HCT116 (cell line): Measurements from ENCODE around the gene FAM193B. TPM values are rescaled to one million over a fixed set of nuclear protein-coding genes. Genes with fewer than 3 reads are reported as not detected.

Source experiments
- ATAC-seq: fragments of 200-7000 bp; cut with Tn5 transposase; 2 replicates; pipeline ENCODE4 v1.9.1; 2020; ENCODE audit warnings: mild to moderate bottlenecking, moderate library complexity
- BruUV-seq: library from RNA; stranded (reverse); fragments of 400-500 nt; replicated peaks from 2 replicates; lab custom pipeline; 2021; lab: Mats Ljungman, UMichigan
- CTCF ChIA-PET: fragments of 300-600 bp; sonication (Branson Sonifier 250); formaldehyde crosslinking; loops from one replicate; lab custom pipeline; 2021; ENCODE audit warnings: antibody characterized with exemption; lab: Charles Lee
- POLR2A ChIA-PET: fragments of 300-600, 350-600 bp; sonication (Branson Sonifier 250); formaldehyde crosslinking; loops from one replicate; lab custom pipeline; 2021; ENCODE audit warnings: antibody characterized with exemption; lab: Charles Lee
- RAD21 ChIA-PET, 2 experiments: fragments of 300-600 bp; sonication (Branson Sonifier 250); formaldehyde crosslinking; loops; one replicate each; lab custom pipeline; 2023; ENCODE audit warnings: low total read pairs in 2 of 2; ENCODE audit not compliant: uncharacterized antibody in 2 of 2, unreplicated experiment in 2 of 2, low non-redundant PET in 1 of 2; lab: Charles Lee
- DNase-seq: peaks from one replicate; pipeline ENCODE4 v3.0.0-alpha.2; 2010; ENCODE audit warnings: low read depth, low spot score
- H2AFZ ChIP-seq: fragments of 200-600 bp; shearing (Covaris generic), sonication (generic); 2 replicates; pipeline ENCODE4 v1.6.1; 2017; ENCODE audit warnings: low read depth, mixed run types, mixed read lengths, antibody characterized with exemption, low read length; ENCODE audit not compliant: poor library complexity, severe bottlenecking
- H3K27ac ChIP-seq: 2 replicates; pipeline ENCODE4 v1.5.1; 2012; ENCODE audit warnings: low read depth, low read length
- H3K27me3 ChIP-seq: fragments of 200-600 bp; sonication (generic); 2 replicates; pipeline ENCODE4 v1.6.1; 2016; ENCODE audit warnings: mixed run types, low read length, mixed read lengths; ENCODE audit not compliant: insufficient read depth
- H3K36me3 ChIP-seq, 2 experiments: fragments of 200-500 bp in 1 of 2; fragments of 200-600 bp in 1 of 2; sonication (Bioruptor generic) in 1 of 2; sonication (generic) in 1 of 2; 2 replicates each; pipeline versions ENCODE4 v1.5.1 to v1.6.1; 2014 to 2016; ENCODE audit warnings: low read length in 2 of 2, inconsistent platforms in 1 of 2, mixed read lengths in 1 of 2, mixed run types in 1 of 2; ENCODE audit not compliant: insufficient read depth in 2 of 2, control insufficient read depth in 1 of 2
- H3K4me1 ChIP-seq, 2 experiments: fragments of 200-600 bp in 1 of 2; sonication (generic) in 1 of 2; 2 replicates each; pipeline versions ENCODE4 v1.5.1 to v1.6.1; 2012 to 2017; ENCODE audit warnings: low read length in 2 of 2, inconsistent platforms in 1 of 2, mild to moderate bottlenecking in 1 of 2, mixed read lengths in 1 of 2, mixed run types in 1 of 2, moderate library complexity in 1 of 2; ENCODE audit not compliant: insufficient read depth in 2 of 2, control insufficient read depth in 1 of 2
- H3K4me2 ChIP-seq: fragments of 200-600 bp; sonication (generic); 2 replicates; pipeline ENCODE4 v1.6.1; 2017; ENCODE audit warnings: mixed run types, low read length, mixed read lengths
- H3K4me3 ChIP-seq, 2 experiments: fragments of 200-600 bp in 1 of 2; sonication (generic) in 1 of 2; replicated peaks in 1 of 2; 2 replicates each; pipeline ENCODE4 v1.5.1; 2011 to 2016; ENCODE audit warnings: low read length in 2 of 2, control low read depth in 1 of 2, low read depth in 1 of 2, mild to moderate bottlenecking in 1 of 2, mixed read lengths in 1 of 2, mixed run types in 1 of 2
- H3K79me2 ChIP-seq: fragments of 200-600 bp; sonication (generic); 2 replicates; pipeline ENCODE4 v1.6.1; 2017; ENCODE audit warnings: mild to moderate bottlenecking, mixed run types, low read length, moderate library complexity, mixed read lengths; ENCODE audit not compliant: insufficient read depth
- H3K9ac ChIP-seq: fragments of 200-600 bp; sonication (generic); 2 replicates; pipeline ENCODE4 v1.6.1; 2016; ENCODE audit warnings: low read length, mixed read lengths
- H3K9me2 ChIP-seq: fragments of 200-600 bp; sonication (generic), shearing (Covaris generic); 2 replicates; pipeline ENCODE4 v1.6.1; 2017; ENCODE audit warnings: mixed run types, mild to moderate bottlenecking, moderate library complexity; ENCODE audit not compliant: insufficient read depth
- H3K9me3 ChIP-seq, 2 experiments: fragments of 200-500 bp in 1 of 2; fragments of 200-600 bp in 1 of 2; sonication (Bioruptor generic) in 1 of 2; sonication (generic) in 1 of 2; 2 replicates each; pipeline ENCODE4 v1.6.1; 2014 to 2017; ENCODE audit warnings: low read length in 2 of 2, mixed read lengths in 2 of 2, inconsistent platforms in 1 of 2, low read depth in 1 of 2, mild to moderate bottlenecking in 1 of 2, mixed run types in 1 of 2, moderate library complexity in 1 of 2; ENCODE audit not compliant: control insufficient read depth in 1 of 2, insufficient read depth in 1 of 2
- H4K20me1 ChIP-seq: fragments of 200-600 bp; sonication (generic), shearing (Covaris generic); 2 replicates; pipeline ENCODE4 v1.6.1; 2017; ENCODE audit warnings: mixed run types, mild to moderate bottlenecking, moderate library complexity; ENCODE audit not compliant: insufficient read depth
- POLR2AphosphoS5 ChIP-seq: IDR thresholded peaks from 2 replicates; pipeline ENCODE4 v1.6.1; 2011; ENCODE audit warnings: mild to moderate bottlenecking, low read depth, low read length, moderate library complexity
- RAD21 ChIP-seq: IDR thresholded peaks from 2 replicates; pipeline ENCODE4 v1.6.1; 2012; ENCODE audit warnings: low read depth, mild to moderate bottlenecking
- SRF ChIP-seq: IDR thresholded peaks from 2 replicates; pipeline ENCODE4 v1.6.1; 2012; ENCODE audit warnings: low read depth
- TCF7L2 ChIP-seq: IDR thresholded peaks from 2 replicates; pipeline ENCODE4 v1.7.0; 2011; ENCODE audit warnings: borderline replicate concordance, inconsistent platforms; ENCODE audit not compliant: insufficient read depth, insufficient read length; ENCODE audit errors: extremely low read depth
- YY1 ChIP-seq: IDR thresholded peaks from 2 replicates; pipeline ENCODE4 v1.6.1; 2011; ENCODE audit warnings: low read length, low read depth, moderate library complexity, mild to moderate bottlenecking; ENCODE audit not compliant: insufficient replicate concordance; ENCODE audit errors: extremely low read depth
- ZFX ChIP-seq: fragments of 450-650 bp; IDR thresholded peaks from 2 replicates; pipeline ENCODE4 v1.6.1; 2017
- intact Hi-C: fragments of 100-400 bp; cut with micrococcal nuclease; formaldehyde crosslinking; loops from 2 replicates; pipeline ENCODE4 v1.10.0; 2022
- total RNA-seq: library from RNA; stranded (reverse); gene quantifications from one replicate; pipeline ENCODE4 v1.2.1, GENCODE V29; 2021; ENCODE audit not compliant: unreplicated experiment
- TF ChIP-seq, protein P1 (sequence below): IDR thresholded peaks from 2 replicates; pipeline ENCODE4 v1.6.1; 2011; ENCODE audit warnings: mild to moderate bottlenecking, low read length, moderate library complexity; ENCODE audit not compliant: insufficient replicate concordance; ENCODE audit errors: extremely low read depth
- TF ChIP-seq, protein P2 (sequence below), 3 experiments: fragments of 200-600 bp in 1 of 3; sonication (generic) in 1 of 3; IDR thresholded peaks in 2 of 3; conservative IDR thresholded peaks in 1 of 3; 2 replicates each; pipeline ENCODE4 v1.5.1; 2012 to 2017; ENCODE audit warnings: low read depth in 2 of 3, low read length in 2 of 3, antibody characterized with exemption in 1 of 3, borderline replicate concordance in 1 of 3, control low read depth in 1 of 3, mild to moderate bottlenecking in 1 of 3, mixed read lengths in 1 of 3, mixed run types in 1 of 3, moderate library complexity in 1 of 3; ENCODE audit not compliant: insufficient read depth in 1 of 3

Gene FAM193B
- total RNA-seq, 1 experiment from 2014 or later: 54.0 TPM

DNA sequence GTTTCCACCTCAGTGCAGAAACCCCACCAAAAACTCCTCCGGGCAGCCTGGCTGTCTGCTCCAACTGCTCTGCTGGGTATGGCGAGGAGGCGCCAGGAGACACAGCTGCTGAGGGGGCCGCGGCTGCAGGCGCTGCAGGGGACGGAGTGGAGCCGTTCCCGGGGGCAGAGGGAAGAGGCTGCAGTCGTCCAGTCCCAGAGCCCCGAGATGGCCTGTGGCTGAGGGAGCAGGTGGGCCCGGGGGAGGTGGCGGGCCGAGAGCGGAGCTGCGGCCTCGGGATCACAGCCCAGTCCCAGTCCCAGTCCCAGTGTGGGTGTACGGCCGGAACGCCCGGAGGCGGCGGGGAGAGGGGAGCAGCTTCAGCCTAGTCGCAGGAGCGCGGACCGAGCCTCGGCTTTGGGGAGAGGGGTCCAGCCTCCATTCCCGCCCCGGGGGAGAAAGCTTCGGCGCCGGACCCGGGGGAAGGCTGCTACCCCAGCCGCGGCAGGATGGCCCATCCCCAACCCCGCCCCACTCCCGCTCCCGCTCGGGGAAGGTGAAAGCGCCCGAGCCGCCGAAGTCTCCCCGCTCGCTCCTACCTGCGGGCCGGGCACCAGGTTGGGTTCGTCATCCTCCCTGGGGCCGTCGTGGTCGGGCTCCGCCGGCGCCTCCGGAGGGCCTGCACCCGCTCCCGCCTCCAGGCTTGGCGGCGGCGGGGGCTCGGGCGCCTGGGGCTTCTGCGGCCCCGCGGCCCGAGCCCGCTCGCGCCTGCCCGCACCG lies 513 bp downstream of the FAM193B start:
- Histone ChIP-seq H3K79me2 (peaks cover 43% of the 10 kb centered on the region), H4K20me1 (no peaks in the 10 kb centered on the region), H3K4me2 (peak overlapping the region; percentile 94), H3K27me3 (no peaks in the 10 kb centered on the region), H3K27ac (peak overlapping the region; percentile 68; the same call in 1 of the 2 replicates), H3K4me3 (peak overlapping the region; percentile 86 to 93), H3K36me3 (peaks cover 0 to 4% of the 10 kb centered on the region in 2 experiments; a peak in 1 of 4 replicates), H3K9me3 (no peaks in the 10 kb centered on the region), H3K9ac (peak overlapping the region; percentile 80), H3K4me1 (peaks cover 11 to 22% of the 10 kb centered on the region in 2 experiments; a peak in 3 of 4 replicates), H3K9me2 (no peaks in the 10 kb centered on the region), H2AFZ (no peak overlapping the region)
- TF ChIP-seq YY1 (no peak), ZFX (peak; percentile 72)
- RAD21 ChIA-PET: no interaction called here
- BruUV-seq: no TSS peak
- intact Hi-C loops: no loop called here
- POLR2A ChIA-PET: no interaction called here
- DNase-seq (no peak), ATAC-seq (peak; percentile 61)
- CTCF ChIA-PET: no interaction called here

DNA sequence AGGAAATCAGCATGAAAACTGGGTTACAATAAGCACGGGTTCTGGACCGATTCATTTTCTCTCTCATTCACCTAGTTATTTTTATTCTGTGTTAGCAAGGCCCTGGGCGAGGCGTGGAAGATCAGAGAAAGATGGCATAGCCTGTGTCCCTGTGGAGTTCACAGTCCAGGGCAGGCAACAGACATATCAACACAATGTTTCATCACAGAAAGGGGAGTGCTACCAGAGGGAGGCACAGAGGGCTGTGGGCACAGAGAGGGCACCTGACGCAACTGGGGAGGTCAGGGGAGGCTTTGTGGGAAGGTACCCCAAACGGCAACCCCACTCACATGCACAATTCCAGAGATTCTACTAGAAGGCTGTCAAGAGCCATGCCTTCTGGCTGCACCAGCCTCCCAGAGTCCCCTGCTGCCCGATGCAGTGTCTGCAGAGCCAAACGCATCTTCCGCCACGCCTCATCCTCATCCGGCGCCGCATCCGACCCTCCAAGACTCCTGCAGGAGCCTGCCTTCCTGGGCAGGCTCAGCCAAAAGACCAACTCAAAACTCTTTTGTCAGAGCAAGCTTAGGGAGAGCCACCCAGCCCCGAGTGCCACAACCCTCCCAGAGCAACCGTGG lies 1.4 kb downstream of the FAM193B start:
- H3K9me2 ChIP-seq: no peaks in the 10 kb centered on the region
- peaks cover 50% of the 10 kb centered on the region for H3K79me2 ChIP-seq
- H3K9me3 ChIP-seq: no peaks in the 10 kb centered on the region
- peak overlapping the region; percentile 80 for H3K9ac ChIP-seq
- ATAC-seq: no peak
- H3K4me3 ChIP-seq: peak overlapping the region; percentile 86 to 93
- peak overlapping the region; percentile 94 for H3K4me2 ChIP-seq
- ChIA-PET CTCF (no interaction called here), RAD21 (no interaction called here), POLR2A (no interaction called here)
- H3K4me1 ChIP-seq: peaks cover 11 to 22% of the 10 kb centered on the region in 2 experiments; a peak in 3 of 4 replicates
- peaks cover 0 to 4% of the 10 kb centered on the region in 2 experiments; a peak in 1 of 4 replicates for H3K36me3 ChIP-seq
- BruUV-seq: no TSS peak
- intact Hi-C loops: no loop called here
- no peak overlapping the region for H2AFZ ChIP-seq
- no peak overlapping the region for H3K27ac ChIP-seq
- DNase-seq: no peak
- no peaks in the 10 kb centered on the region for H4K20me1 ChIP-seq
- no peaks in the 10 kb centered on the region for H3K27me3 ChIP-seq
- TF ChIP-seq POLR2AphosphoS5 (no peak), TCF7L2 (no peak), RAD21 (no peak), SRF (no peak)
- TF ChIP-seq, protein P1, sequence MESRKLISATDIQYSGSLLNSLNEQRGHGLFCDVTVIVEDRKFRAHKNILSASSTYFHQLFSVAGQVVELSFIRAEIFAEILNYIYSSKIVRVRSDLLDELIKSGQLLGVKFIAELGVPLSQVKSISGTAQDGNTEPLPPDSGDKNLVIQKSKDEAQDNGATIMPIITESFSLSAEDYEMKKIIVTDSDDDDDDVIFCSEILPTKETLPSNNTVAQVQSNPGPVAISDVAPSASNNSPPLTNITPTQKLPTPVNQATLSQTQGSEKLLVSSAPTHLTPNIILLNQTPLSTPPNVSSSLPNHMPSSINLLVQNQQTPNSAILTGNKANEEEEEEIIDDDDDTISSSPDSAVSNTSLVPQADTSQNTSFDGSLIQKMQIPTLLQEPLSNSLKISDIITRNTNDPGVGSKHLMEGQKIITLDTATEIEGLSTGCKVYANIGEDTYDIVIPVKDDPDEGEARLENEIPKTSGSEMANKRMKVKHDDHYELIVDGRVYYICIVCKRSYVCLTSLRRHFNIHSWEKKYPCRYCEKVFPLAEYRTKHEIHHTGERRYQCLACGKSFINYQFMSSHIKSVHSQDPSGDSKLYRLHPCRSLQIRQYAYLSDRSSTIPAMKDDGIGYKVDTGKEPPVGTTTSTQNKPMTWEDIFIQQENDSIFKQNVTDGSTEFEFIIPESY: no peak
- TF ChIP-seq, protein P2, sequence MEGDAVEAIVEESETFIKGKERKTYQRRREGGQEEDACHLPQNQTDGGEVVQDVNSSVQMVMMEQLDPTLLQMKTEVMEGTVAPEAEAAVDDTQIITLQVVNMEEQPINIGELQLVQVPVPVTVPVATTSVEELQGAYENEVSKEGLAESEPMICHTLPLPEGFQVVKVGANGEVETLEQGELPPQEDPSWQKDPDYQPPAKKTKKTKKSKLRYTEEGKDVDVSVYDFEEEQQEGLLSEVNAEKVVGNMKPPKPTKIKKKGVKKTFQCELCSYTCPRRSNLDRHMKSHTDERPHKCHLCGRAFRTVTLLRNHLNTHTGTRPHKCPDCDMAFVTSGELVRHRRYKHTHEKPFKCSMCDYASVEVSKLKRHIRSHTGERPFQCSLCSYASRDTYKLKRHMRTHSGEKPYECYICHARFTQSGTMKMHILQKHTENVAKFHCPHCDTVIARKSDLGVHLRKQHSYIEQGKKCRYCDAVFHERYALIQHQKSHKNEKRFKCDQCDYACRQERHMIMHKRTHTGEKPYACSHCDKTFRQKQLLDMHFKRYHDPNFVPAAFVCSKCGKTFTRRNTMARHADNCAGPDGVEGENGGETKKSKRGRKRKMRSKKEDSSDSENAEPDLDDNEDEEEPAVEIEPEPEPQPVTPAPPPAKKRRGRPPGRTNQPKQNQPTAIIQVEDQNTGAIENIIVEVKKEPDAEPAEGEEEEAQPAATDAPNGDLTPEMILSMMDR (IDR thresholded peaks at IDR 0.05 in 2 of 3, conservative IDR thresholded peaks at IDR 0.05 in 1 of 3; ENCODE audit: borderline replicate concordance in 1 of 3, insufficient read depth in 1 of 3, low read depth in 2 of 3, low read length in 2 of 3): no peak
